ENCODE measurements around the gene NEK10.
A peak's percentile ranks its signal among the peaks of the same experiment; 100 is the strongest.
"Not testable (repeated sequence)": the region's sequence is repeated elsewhere in the genome, so short reads cannot be mapped to it uniquely, and the experiment has no call there.

The NEK10 gene

GRCh38 chr3:27368831-27369607 is at the start of gene NEK10:
Gene NEK10, minus strand, starts transcription at chr3:27369383. Its CDS starts 16,501 bp downstream, at chr3:27352882.
- peak; percentile 80 for DNase-seq (ENCODE audit: low read depth)

- no peak for DNase-seq (ENCODE audit: low read depth)
These were observed 46.0 kb upstream of the NEK10 start for GRCh38 chr3:27415202-27415601.

GRCh38 chr3:27392950-27393679 is 23.9 kb upstream of the NEK10 start:
- no peak for DNase-seq (ENCODE audit: low read depth)

GRCh38 chr3:27392414-27392813 is 23.2 kb upstream of the NEK10 start:
- DNase-seq (ENCODE audit: low read depth), result not testable (repeated sequence)

GRCh38 chr3:27391796-27392195 is 22.6 kb upstream of the NEK10 start:
- DNase-seq (ENCODE audit: low read depth), result no peak

GRCh38 chr3:27387625-27388024 is 18.4 kb upstream of the NEK10 start:
- DNase-seq (ENCODE audit: low read depth), result no peak

GRCh38 chr3:27385504-27385903 is 16.3 kb upstream of the NEK10 start:
- no peak for DNase-seq (ENCODE audit: low read depth)

- DNase-seq (ENCODE audit: low read depth), result no peak
These were observed 15.0 kb upstream of the NEK10 start for GRCh38 chr3:27384191-27384590.

GRCh38 chr3:27380433-27381357 is 11.5 kb upstream of the NEK10 start:
- DNase-seq (ENCODE audit: low read depth), result no peak

- no peak for DNase-seq (ENCODE audit: low read depth)
These were observed 9.1 kb upstream of the NEK10 start for GRCh38 chr3:27378331-27378730.

GRCh38 chr3:27376109-27376772 is 7.1 kb upstream of the NEK10 start:
- DNase-seq (ENCODE audit: low read depth), result no peak

GRCh38 chr3:27366062-27366591 is 3.1 kb downstream of the NEK10 start:
- DNase-seq (ENCODE audit: low read depth), result no peak

GRCh38 chr3:27360113-27361078 is 8.8 kb downstream of the NEK10 start:
- no peak for DNase-seq (ENCODE audit: low read depth)

GRCh38 chr3:27358372-27358771 is 10.8 kb downstream of the NEK10 start:
- DNase-seq (ENCODE audit: low read depth), result no peak

GRCh38 chr3:27357665-27358258 is 11.4 kb downstream of the NEK10 start:
- DNase-seq (ENCODE audit: low read depth), result peak; percentile 32

- DNase-seq (ENCODE audit: low read depth), result no peak
These were observed 12.2 kb downstream of the NEK10 start for GRCh38 chr3:27356976-27357375.

- DNase-seq (ENCODE audit: low read depth), result no peak
These were observed 14.5 kb downstream of the NEK10 start for GRCh38 chr3:27354588-27355203.

- DNase-seq (ENCODE audit: low read depth), result no peak
These were observed 15.0 kb downstream of the NEK10 start for GRCh38 chr3:27354161-27354560.

- peak; percentile 21 for DNase-seq (ENCODE audit: low read depth)
These were observed 16.0 kb downstream of the NEK10 start for GRCh38 chr3:27353221-27353620.
